Testis (tissue), 3 donors: ENCODE results near the gene CBFA2T3. TPM values are rescaled to one million over a fixed set of nuclear protein-coding genes. Genes with fewer than 3 reads are reported as not detected.
A peak's percentile ranks its signal among the peaks of the same experiment; 100 is the strongest.

ENCODE experiments used
- DNase-seq: peaks from one replicate; pipeline ENCODE4 v3.0.0-alpha.2; 2019
- H3K27ac ChIP-seq, 2 donors: fragments of 200-600 bp; sonication (generic); one replicate each; pipeline ENCODE4 v1.5.1; 2019
- H3K27me3 ChIP-seq: fragments of 200-600 bp; sonication (generic); one replicate; pipeline ENCODE4 v1.5.1; 2019
- H3K36me3 ChIP-seq: fragments of 200-600 bp; sonication (generic); one replicate; pipeline ENCODE4 v1.5.1; 2017; ENCODE audit warnings: low read depth; ENCODE audit errors: missing control alignments
- H3K4me1 ChIP-seq: fragments of 200-600 bp; sonication (generic); one replicate; pipeline ENCODE4 v1.5.1; 2019
- H3K4me3 ChIP-seq, 2 donors: fragments of 200-600 bp; sonication (generic); one replicate each; pipeline ENCODE4 v1.5.1; 2017 to 2019
- H3K9me3 ChIP-seq: fragments of 200-600 bp; sonication (generic); one replicate; pipeline ENCODE4 v1.5.1; 2017
- POLR2A ChIP-seq: fragments of 450-650 bp; IDR thresholded peaks from one replicate; pipeline ENCODE4 v1.6.1; 2017; ENCODE audit warnings: antibody characterized with exemption, mild to moderate bottlenecking, moderate library complexity
- WGBS, 2 donors: methylation state at CpG; one replicate each; pipeline ENCODE4 v1.1.5; 2018; 5-methylcytosine and 5-hydroxymethylcytosine counted together
- intact Hi-C: fragments of 100-400 bp; cut with DNase I; formaldehyde crosslinking; loops from one replicate; pipeline ENCODE4 v1.15.1; 2023; ENCODE audit warnings: low total_unique reads
- polyA plus RNA-seq: library from polyadenylated mRNA; stranded (reverse); fragments of 350-450 nt; fragmentation: Illumina TruSeq; extraction: RNeasy Lipid Tissue Mini Kit (QIAGEN cat#74804); gene quantifications from one replicate; pipeline ENCODE4 v1.2.3, GENCODE V29; 2014; ENCODE audit warnings: low read depth, low replicate concordance; ENCODE audit not compliant: insufficient read depth
- total RNA-seq, 2 donors: library from RNA; depleted of rRNA; stranded (reverse); fragments of >200 nt; gene quantifications; one replicate each; pipeline ENCODE4 v1.2.3, GENCODE V29; 2016
- TF ChIP-seq, protein P1 (sequence below), 3 experiments: fragments of 450-650 bp in 2 of 3; fragments of 200-600 bp in 1 of 3; sonication (generic) in 1 of 3; IDR thresholded peaks; one replicate each; pipeline ENCODE4 v1.5.1; 2016 to 2019; ENCODE audit warnings: antibody characterized with exemption in 3 of 3, mild to moderate bottlenecking in 2 of 3, moderate library complexity in 1 of 3

Gene CBFA2T3
- total and polyA plus RNA-seq, 3 donors from 2014 or later = 7.1 to 11.9 (median 9.2) TPM

GRCh38 chr16:88850531-88851199 lies 126.3 kb downstream of the CBFA2T3 start:
- H3K27ac ChIP-seq = no peak overlapping the region
- H3K4me1 ChIP-seq = peaks cover 24% of the 10 kb centered on the region
- no peaks in the 10 kb centered on the region for H3K27me3 ChIP-seq
- H3K36me3 ChIP-seq = no peaks in the 10 kb centered on the region
- intact Hi-C loops = no loop called here
- H3K9me3 ChIP-seq = no peaks in the 10 kb centered on the region
- H3K4me3 ChIP-seq = no peak overlapping the region
- TF ChIP-seq, protein P1, sequence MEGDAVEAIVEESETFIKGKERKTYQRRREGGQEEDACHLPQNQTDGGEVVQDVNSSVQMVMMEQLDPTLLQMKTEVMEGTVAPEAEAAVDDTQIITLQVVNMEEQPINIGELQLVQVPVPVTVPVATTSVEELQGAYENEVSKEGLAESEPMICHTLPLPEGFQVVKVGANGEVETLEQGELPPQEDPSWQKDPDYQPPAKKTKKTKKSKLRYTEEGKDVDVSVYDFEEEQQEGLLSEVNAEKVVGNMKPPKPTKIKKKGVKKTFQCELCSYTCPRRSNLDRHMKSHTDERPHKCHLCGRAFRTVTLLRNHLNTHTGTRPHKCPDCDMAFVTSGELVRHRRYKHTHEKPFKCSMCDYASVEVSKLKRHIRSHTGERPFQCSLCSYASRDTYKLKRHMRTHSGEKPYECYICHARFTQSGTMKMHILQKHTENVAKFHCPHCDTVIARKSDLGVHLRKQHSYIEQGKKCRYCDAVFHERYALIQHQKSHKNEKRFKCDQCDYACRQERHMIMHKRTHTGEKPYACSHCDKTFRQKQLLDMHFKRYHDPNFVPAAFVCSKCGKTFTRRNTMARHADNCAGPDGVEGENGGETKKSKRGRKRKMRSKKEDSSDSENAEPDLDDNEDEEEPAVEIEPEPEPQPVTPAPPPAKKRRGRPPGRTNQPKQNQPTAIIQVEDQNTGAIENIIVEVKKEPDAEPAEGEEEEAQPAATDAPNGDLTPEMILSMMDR (IDR thresholded peaks at IDR 0.05) = no peak
- TF ChIP-seq POLR2A = no peak
- peak; percentile 60 for DNase-seq
- WGBS, 2 donors = 74 to 80% methylated on average over 15 to 33 of the region's 33 CpGs

DNA sequence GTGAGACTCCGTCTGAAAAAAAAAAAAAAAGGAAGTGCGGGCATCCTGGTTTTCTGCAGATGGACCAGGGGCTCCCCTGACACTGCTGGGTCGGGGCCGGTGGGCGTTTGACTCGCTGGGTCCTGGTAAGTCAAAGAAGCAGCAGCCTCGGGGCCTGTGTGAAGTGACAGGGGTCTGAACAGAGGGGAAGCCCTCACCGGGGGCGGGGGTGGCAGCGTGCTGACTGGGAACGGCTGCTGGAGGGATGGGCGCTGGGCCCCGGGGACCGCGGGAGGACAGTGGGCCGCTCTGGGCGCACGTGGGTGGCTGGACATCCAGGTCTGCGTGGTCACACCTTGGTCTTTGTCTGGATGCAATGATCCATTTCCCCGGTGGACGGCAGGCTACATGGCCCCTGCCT lies 128.4 kb downstream of the CBFA2T3 start:
- WGBS, 2 donors = 92 to 94% methylated on average over 9 to 21 of the region's 21 CpGs
- Histone ChIP-seq H3K4me3 (no peak overlapping the region), H3K4me1 (peaks cover 3% of the 10 kb centered on the region), H3K9me3 (no peaks in the 10 kb centered on the region), H3K27ac (no peak overlapping the region), H3K27me3 (no peaks in the 10 kb centered on the region), H3K36me3 (no peaks in the 10 kb centered on the region)
- DNase-seq = no peak
- intact Hi-C loops = no loop called here
- TF ChIP-seq, protein P1 (IDR thresholded peaks at IDR 0.05) = no peak
- no peak for TF ChIP-seq POLR2A

DNA sequence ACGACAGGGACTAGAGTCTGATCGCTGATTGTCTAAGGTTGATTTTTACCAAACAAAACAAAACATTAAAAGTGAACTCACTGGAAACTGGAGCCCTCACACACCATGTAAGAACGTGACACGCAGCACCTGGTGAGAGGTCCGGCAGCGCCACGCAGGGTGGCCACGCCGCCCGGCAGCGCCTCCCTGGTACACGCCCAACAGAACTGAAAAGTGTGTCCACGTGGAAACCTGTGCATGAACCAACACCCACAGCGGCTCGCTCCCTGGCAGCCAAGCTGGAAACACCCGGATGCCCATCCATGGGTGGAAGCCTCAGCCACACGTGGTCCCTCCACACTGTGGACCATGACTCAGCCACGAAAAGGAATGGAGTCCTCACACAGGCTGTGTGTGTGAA lies 129.4 kb downstream of the CBFA2T3 start:
- no peak overlapping the region for H3K4me3 ChIP-seq
- H3K27ac ChIP-seq = no peak overlapping the region
- WGBS, 2 donors = 92 to 93% methylated on average over 18 of the region's 18 CpGs
- DNase-seq = no peak
- intact Hi-C loops = no loop called here
- no peaks in the 10 kb centered on the region for H3K27me3 ChIP-seq
- no peaks in the 10 kb centered on the region for H3K36me3 ChIP-seq
- H3K9me3 ChIP-seq = no peaks in the 10 kb centered on the region
- H3K4me1 ChIP-seq = no peaks in the 10 kb centered on the region
- no peak for TF ChIP-seq POLR2A
- TF ChIP-seq, protein P1 (IDR thresholded peaks at IDR 0.05) = no peak

GRCh38 chr16:88846088-88846487 lies 130.9 kb downstream of the CBFA2T3 start:
- TF ChIP-seq, protein P1 (IDR thresholded peaks at IDR 0.05) = no peak
- TF ChIP-seq POLR2A = no peak
- intact Hi-C loops = no loop called here

More at GRCh38 chr16:88846088-88846487, 130.9 kb downstream of the CBFA2T3 start:
- Histone ChIP-seq H3K4me1 (no peaks in the 10 kb centered on the region), H3K27me3 (no peaks in the 10 kb centered on the region), H3K27ac (no peak overlapping the region), H3K36me3 (no peaks in the 10 kb centered on the region), H3K9me3 (no peaks in the 10 kb centered on the region), H3K4me3 (no peak overlapping the region)
- 92 to 94% methylated on average over 9 of the region's 9 CpGs for WGBS, 2 donors
- no peak for DNase-seq
